GM18951 (cell line): Measurements from ENCODE around the gene NXPH4.

Experiments
- POLR2A ChIP-seq: IDR thresholded peaks from 4 replicates; pipeline ENCODE4 v1.6.1; 2011; ENCODE audit warnings: mild to moderate bottlenecking; ENCODE audit not compliant: insufficient read length, insufficient read depth; ENCODE audit errors: extremely low read depth
- in situ Hi-C: fragments of 300-500 bp; cut with MboI; formaldehyde crosslinking; loops from one replicate; pipeline ENCODE4 v1.12.0; 2022; ENCODE audit warnings: low sequenced_read_pairs, mixed read lengths, inconsistent platforms; ENCODE audit not compliant: unreplicated experiment

Gene NXPH4

DNA sequence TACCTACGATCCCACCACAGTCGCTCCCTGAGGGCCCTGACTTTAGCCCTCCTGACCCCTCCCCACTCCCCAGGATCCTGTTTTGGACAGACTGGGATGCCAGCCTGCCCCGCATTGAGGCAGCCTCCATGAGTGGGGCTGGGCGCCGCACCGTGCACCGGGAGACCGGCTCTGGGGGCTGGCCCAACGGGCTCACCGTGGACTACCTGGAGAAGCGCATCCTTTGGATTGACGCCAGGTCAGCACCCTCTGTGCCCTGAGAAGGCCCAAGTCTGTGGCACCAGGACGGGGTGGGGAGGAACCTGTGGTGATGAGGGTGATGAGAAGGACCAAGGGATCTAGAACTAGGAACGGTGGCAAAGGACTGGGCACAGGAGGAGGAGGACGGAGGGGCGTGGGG is 39.2 kb upstream of the NXPH4 start:
- in situ Hi-C loops, result loop anchor here (5.0 kb wide), 1 partner anchor 55 kb away; no protein-coding TSS in a partner anchor
- no peak for TF ChIP-seq POLR2A

DNA sequence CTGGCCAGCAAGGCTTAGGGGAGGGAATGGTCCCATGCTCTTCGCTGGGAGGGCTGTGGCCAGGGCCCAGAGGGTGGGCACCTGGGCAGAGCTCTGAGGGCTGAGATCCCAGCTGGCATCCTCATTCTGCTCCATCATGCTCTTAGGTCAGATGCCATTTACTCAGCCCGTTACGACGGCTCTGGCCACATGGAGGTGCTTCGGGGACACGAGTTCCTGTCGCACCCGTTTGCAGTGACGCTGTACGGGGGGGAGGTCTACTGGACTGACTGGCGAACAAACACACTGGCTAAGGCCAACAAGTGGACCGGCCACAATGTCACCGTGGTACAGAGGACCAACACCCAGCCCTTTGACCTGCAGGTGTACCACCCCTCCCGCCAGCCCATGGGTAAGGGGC is 38.4 kb upstream of the NXPH4 start:
- in situ Hi-C loops, result loop anchor here (5.0 kb wide), 1 partner anchor 56 kb away; no protein-coding TSS in a partner anchor
- TF ChIP-seq POLR2A, result no peak

DNA sequence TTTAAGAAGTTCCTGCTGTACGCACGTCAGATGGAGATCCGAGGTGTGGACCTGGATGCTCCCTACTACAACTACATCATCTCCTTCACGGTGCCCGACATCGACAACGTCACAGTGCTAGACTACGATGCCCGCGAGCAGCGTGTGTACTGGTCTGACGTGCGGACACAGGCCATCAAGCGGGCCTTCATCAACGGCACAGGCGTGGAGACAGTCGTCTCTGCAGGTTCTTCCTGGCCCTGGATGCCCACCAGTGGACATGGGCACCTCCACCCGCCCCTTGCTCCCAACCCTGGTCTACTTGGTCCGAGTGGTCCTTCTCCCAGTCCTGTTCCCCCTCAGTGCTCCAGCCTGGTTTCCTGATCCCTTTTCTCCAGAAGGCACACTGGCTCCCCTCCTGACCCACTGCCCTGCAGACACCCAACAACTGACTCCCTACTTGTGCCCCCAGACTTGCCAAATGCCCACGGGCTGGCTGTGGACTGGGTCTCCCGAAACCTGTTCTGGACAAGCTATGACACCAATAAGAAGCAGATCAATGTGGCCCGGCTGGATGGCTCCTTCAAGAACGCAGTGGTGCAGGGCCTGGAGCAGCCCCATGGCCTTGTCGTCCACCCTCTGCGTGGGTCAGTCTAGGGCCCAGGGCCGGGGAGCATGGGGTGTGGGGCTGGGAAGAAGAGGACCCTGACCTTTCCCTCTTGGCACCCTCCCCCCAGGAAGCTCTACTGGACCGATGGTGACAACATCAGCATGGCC is 37.1 kb upstream of the NXPH4 start:
- in situ Hi-C loops, result loop anchor here (5.0 kb wide), 1 partner anchor 57 kb away; no protein-coding TSS in a partner anchor
- TF ChIP-seq POLR2A, result no peak

DNA sequence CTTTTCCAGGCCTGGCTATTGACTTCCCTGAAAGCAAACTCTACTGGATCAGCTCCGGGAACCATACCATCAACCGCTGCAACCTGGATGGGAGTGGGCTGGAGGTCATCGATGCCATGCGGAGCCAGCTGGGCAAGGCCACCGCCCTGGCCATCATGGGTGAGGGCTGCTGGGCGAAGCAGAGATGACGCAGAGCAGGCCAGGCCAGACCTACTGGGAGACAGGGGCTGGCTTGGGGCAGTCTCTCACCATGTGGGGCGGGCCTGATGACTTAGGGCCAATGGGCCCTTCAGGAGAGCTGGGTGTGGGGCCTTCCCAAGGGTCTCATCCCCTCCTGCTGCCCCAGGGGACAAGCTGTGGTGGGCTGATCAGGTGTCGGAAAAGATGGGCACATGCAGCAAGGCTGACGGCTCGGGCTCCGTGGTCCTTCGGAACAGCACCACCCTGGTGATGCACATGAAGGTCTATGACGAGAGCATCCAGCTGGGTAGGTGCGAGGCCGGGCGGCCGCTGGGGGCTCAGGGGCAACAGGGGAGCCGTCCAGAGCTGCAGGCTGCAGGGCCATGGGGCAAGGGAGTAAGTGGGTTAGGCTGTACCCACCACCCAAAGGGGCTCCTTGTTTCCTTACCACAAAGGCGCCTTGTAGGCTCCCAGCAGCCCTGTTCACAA is 36.1 kb upstream of the NXPH4 start:
- no peak for TF ChIP-seq POLR2A
- in situ Hi-C loops, result no loop called here

DNA sequence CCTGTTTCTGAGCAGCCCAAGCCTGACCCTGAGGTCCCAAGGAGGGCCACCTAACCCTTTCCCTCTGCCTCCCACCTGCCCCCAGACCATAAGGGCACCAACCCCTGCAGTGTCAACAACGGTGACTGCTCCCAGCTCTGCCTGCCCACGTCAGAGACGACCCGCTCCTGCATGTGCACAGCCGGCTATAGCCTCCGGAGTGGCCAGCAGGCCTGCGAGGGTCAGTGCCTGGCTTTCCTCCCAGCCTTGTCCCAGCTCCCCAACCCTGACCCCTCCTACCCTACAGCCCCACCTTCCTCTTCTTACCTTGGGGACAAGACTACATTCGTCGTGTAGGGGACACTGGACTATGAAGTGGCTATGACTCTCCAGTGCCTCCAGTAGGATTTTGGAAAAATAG is 35.5 kb upstream of the NXPH4 start:
- TF ChIP-seq POLR2A, result no peak

DNA sequence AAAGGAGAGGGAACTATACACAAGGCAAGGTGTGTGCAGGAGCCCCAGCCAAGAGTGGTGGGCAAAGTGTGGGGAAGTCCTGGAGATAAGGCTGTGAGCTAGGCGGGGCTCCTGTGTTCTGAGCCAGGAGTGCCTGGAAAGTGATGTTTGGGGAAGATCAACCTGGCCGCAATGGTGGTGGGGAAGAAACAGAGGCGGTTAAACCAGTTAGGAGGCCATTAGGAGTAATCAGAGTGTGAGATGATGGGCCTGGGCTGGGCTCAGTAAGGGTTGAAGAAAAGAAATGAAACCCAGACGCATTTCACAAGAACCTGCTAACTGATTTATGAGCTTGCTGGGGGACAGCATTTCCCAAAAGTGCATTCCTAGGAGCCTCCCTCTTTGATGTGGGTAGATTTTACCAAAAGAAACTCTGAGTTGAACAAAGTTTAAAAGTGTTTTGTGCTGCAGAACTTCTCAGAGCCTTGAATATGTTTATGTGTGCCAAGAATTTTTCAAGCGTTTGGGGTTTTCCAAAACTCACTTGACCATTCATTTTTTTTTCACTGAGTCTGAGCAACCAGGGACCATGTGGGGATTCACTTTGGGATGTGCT is 34.9 kb upstream of the NXPH4 start:
- TF ChIP-seq POLR2A, result no peak
- in situ Hi-C loops, result no loop called here

More for the DNA sequence above, 35.5 kb upstream of the NXPH4 start:
- in situ Hi-C loops, result no loop called here

DNA sequence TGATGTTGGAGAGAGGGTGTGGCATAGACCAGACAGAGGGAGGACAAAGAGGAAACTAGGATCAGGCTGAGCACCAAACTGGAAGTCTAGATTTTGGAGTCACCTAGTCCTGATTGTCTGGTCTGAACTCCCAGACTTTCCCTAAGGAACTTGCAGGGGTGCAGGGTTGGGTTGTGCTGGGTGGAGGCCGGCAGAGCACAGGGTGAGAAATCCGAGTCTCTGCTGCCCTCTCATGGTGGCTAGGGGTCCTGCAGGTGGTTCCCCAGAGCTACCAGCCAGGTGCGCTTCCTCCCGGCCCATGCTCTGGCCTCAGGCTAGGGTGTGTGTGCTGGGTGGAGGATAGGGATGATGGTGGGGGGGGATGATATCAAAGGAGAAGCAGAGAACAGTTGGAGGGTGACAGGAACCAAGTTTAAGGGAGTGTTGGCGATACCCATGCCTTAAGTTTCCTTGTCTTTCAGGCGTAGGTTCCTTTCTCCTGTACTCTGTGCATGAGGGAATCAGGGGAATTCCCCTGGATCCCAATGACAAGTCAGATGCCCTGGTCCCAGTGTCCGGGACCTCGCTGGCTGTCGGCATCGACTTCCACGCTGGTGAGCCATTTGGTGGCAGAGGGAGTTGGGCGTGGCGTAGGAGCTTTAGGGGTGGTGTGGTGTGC is 33.5 kb upstream of the NXPH4 start:
- in situ Hi-C loops, result no loop called here
- TF ChIP-seq POLR2A, result no peak

DNA sequence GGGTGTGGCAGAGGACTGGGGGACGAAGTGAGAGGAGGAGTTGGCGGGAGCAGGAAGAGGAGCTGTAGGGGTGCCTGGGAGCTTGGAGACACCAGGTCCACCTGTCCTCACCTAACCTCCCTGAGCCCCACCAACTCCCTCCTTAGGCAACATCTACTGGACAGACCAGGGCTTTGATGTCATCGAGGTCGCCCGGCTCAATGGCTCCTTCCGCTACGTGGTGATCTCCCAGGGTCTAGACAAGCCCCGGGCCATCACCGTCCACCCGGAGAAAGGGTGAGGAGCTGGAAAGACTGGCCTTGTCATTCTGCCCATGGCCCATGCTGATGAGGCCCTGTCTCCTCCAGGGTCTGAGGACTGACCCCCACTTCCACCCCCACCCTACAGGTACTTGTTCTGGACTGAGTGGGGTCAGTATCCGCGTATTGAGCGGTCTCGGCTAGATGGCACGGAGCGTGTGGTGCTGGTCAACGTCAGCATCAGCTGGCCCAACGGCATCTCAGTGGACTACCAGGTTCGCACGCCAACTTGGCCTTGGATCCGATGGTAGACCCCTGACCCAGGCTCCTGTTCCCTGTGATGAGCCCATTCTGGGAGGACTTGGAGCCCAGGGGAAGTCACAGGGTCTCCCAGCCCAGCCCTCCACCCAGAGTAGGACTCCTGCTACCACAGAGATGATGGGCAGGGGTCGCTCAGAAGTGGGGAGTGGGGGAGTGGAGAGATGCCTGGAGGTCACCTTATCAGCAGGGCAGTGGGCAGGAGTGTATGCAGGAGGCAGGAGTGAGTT is 32.5 kb upstream of the NXPH4 start:
- TF ChIP-seq POLR2A, result no peak
- in situ Hi-C loops, result no loop called here

DNA sequence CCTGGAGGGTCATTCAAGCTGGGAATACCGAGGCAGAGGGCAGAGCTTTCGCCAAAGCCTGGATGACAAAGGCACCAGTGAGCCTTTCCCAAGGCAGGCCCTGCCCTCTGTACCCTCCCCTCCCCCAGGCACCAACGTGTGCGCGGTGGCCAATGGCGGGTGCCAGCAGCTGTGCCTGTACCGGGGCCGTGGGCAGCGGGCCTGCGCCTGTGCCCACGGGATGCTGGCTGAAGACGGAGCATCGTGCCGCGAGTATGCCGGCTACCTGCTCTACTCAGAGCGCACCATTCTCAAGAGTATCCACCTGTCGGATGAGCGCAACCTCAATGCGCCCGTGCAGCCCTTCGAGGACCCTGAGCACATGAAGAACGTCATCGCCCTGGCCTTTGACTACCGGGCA is 31.2 kb upstream of the NXPH4 start:
- in situ Hi-C loops, result no loop called here
- TF ChIP-seq POLR2A, result no peak

DNA sequence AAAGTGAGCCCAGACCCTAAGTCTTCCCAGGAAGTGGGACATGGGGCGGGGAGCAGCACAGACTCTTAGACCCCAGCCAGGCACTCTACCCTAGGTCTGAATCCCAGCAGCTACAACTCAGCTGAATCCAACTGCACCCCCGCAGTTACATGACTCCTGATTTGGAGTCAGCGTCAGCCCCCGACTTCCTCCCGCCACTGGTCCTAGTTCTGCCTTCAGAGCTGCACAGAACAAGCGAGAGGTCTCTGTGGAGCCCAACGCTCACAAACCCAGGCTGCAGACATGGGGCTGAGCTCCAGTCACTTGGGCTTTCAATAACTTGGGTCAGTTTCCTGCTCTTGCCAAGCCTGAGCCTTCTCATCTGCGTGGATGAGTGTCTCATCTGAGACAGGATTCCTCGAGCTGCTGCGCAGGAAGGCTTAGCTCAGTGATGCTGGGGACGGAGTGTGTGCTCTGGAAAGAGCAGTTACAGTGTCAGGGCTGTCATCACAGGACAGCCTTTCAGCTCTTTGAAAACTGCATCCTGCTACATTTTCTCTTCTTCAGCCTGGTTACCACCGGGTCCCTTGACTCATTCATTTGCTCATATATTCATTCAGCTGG is 30.6 kb upstream of the NXPH4 start:
- in situ Hi-C loops, result no loop called here
- TF ChIP-seq POLR2A, result no peak

DNA sequence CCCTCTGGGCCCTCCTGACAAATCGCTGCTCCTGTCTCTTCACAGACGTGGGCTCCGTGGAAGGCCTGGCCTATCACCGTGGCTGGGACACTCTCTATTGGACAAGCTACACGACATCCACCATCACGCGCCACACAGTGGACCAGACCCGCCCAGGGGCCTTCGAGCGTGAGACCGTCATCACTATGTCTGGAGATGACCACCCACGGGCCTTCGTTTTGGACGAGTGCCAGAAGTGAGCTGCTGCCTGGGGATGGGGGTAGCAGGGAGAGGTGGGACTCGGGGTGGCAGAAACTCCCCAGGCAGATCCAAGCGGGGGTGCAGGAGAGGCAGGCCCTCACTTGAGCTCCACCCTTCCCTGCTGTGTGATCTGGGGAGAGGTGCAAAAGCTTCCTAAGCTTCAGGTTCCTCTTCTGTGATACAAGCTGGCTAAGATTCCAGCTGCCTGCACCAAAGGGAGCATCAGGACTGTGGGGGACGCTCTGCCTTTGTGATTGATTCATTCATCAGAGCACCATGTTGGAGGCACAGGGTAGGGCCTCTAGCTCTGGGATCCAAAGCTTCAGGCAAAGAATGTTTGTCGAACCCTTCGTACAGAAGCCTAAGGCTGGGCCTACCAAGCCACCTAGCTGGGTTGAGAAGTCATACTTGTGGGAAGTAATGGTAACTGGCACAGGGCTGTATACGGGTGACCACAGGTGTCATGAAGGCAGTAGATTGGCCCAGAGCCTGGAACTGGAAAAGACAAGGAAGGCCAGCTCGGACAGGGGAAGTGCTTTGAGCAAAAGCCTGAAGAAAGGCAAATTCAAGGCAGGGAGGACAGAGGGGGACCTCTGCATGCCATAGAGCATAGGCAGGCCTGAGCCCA is 29.1 kb upstream of the NXPH4 start:
- in situ Hi-C loops, result no loop called here
- no peak for TF ChIP-seq POLR2A
